HepG2 (cell line): ENCODE results near the gene NOL8. TPM values are rescaled to one million over a fixed set of nuclear protein-coding genes. Genes with fewer than 3 reads are reported as not detected.

Experiments used
- HMGA1 ChIP-seq: sonication (generic); formaldehyde crosslinking; conservative IDR thresholded peaks from 2 replicates; pipeline ENCODE4 v1.4.0; 2020; ENCODE audit warnings: missing genetic modification reagents
- ISL2 ChIP-seq: sonication (generic); formaldehyde crosslinking; IDR thresholded peaks from 2 replicates; pipeline ENCODE4 v1.5.0; 2020; ENCODE audit warnings: missing genetic modification reagents
- MAF1 ChIP-seq: sonication (generic); formaldehyde crosslinking; IDR thresholded peaks from 2 replicates; pipeline ENCODE4 v1.5.0; 2020; ENCODE audit warnings: missing genetic modification reagents, borderline replicate concordance
- SIN3B ChIP-seq: fragments of 150-350 bp; IDR thresholded peaks from 2 replicates; pipeline ENCODE4 v1.6.1; 2014; ENCODE audit warnings: low read length
- ZBTB20 ChIP-seq: sonication (generic); formaldehyde crosslinking; IDR thresholded peaks from 2 replicates; pipeline ENCODE4 v1.8.1; 2023; ENCODE audit warnings: missing genetic modification reagents, low read depth, mild to moderate bottlenecking, borderline replicate concordance
- ZNF567 ChIP-seq: sonication (generic); formaldehyde crosslinking; IDR thresholded peaks from 2 replicates; pipeline ENCODE4 v1.8.1; 2023; ENCODE audit warnings: mild to moderate bottlenecking, missing genetic modification reagents, borderline replicate concordance
- ZNF724P ChIP-seq: sonication (generic); formaldehyde crosslinking; IDR thresholded peaks from 2 replicates; pipeline ENCODE4 v1.8.0; 2022; ENCODE audit warnings: missing genetic modification reagents, borderline replicate concordance
- ZSCAN25 ChIP-seq: sonication (generic); formaldehyde crosslinking; IDR thresholded peaks from 2 replicates; pipeline ENCODE4 v1.8.0; 2022; ENCODE audit warnings: mild to moderate bottlenecking, missing genetic modification reagents
- polyA plus RNA-seq, 8 experiments: library from polyadenylated mRNA; depleted of rRNA in 3 of 8; stranded (reverse) in 7 of 8; unstranded in 1 of 8; fragments of >200 nt; fragmentation: Illumina TruSeq in 4 of 8; extraction: Trizol in 4 of 8; gene quantifications; 2 replicates each; pipeline versions ENCODE4 v1.2.1 to v1.2.3, GENCODE V29; 2011 to 2016; ENCODE audit warnings: low read depth in 4 of 8, missing spikeins in 1 of 8, mixed read lengths in 1 of 8; ENCODE audit not compliant: insufficient read depth in 1 of 8
- total RNA-seq, 5 experiments: library from RNA; depleted of rRNA; stranded (reverse); fragments of >200 nt; fragmentation: Illumina TruSeq; extraction: Trizol; gene quantifications; 2 replicates each; pipeline ENCODE4 v1.2.3, GENCODE V29; 2016; ENCODE audit warnings: low read depth in 1 of 5
- TF ChIP-seq, protein P1 (sequence below): sonication (generic); formaldehyde crosslinking; IDR thresholded peaks from 2 replicates; pipeline ENCODE4 v1.4.0; 2020; ENCODE audit warnings: missing genetic modification reagents
- TF ChIP-seq, protein P2 (sequence below): IDR thresholded peaks from 2 replicates; pipeline ENCODE4 v1.6.1; 2016
- TF ChIP-seq, protein P3 (sequence below): sonication (generic); formaldehyde crosslinking; IDR thresholded peaks from 2 replicates; pipeline ENCODE4 v1.5.0; 2020; ENCODE audit warnings: mild to moderate bottlenecking, missing genetic modification reagents, borderline replicate concordance
- TF ChIP-seq, protein P4 (sequence below): sonication (generic); formaldehyde crosslinking; IDR thresholded peaks from 2 replicates; pipeline ENCODE4 v1.4.0; 2020; ENCODE audit warnings: missing genetic modification reagents
- TF ChIP-seq, protein P5 (sequence below): sonication (generic); formaldehyde crosslinking; IDR thresholded peaks from 2 replicates; pipeline ENCODE4 v1.4.0; 2020; ENCODE audit warnings: mild to moderate bottlenecking, missing genetic modification reagents, borderline replicate concordance
- TF ChIP-seq, protein P6 (sequence below): sonication (generic); formaldehyde crosslinking; IDR thresholded peaks from 2 replicates; pipeline ENCODE4 v1.8.0; 2022; ENCODE audit warnings: missing genetic modification reagents, mild to moderate bottlenecking, borderline replicate concordance

The NOL8 gene
- total and polyA plus RNA-seq, 2 of the 13 experiments (the other 11 are each of a cell fraction or from before 2014, with no cell fraction given) = 12.8 to 36.3 TPM

DNA sequence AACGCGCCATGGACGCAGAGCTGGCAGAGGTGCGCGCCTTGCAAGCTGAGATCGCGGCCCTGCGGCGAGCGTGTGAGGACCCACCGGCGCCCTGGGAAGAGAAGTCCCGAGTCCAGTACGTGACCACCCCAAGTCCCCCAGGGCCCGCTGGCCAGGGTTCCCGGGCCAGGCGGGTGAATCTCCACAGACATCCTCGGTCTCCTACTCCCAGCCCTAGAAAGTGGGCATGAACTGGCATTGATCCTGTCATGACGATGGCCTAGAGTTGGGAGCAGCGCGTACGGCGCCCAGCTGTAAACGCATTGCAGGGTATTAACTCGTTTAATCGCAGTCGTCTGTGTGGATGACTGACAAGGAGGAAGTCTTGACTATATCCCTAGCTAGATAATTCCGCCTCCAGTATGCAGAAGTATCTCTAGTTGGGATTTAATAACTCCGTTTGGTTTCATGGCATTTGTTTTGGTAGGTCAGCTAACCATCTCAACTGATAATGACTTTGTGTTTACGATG is 896 bp upstream of the NOL8 start (continued):
- TF ChIP-seq ZBTB20 (CRISPR knock-in tag) (peak; percentile 10; the same call in 1 of the 2 replicates), HMGA1 (CRISPR knock-in tag) (no peak), MAF1 (CRISPR knock-in tag) (peak; percentile 33; the same call in 1 of the 2 replicates), ZNF724P (no peak), SIN3B (no peak), ZNF567 (CRISPR knock-in tag) (no peak), ZSCAN25 (CRISPR knock-in tag) (no peak), ISL2 (CRISPR knock-in tag) (0 out of 2 replicates have a peak, but pooled peaks have one; percentile 5)
- TF ChIP-seq, protein P1, sequence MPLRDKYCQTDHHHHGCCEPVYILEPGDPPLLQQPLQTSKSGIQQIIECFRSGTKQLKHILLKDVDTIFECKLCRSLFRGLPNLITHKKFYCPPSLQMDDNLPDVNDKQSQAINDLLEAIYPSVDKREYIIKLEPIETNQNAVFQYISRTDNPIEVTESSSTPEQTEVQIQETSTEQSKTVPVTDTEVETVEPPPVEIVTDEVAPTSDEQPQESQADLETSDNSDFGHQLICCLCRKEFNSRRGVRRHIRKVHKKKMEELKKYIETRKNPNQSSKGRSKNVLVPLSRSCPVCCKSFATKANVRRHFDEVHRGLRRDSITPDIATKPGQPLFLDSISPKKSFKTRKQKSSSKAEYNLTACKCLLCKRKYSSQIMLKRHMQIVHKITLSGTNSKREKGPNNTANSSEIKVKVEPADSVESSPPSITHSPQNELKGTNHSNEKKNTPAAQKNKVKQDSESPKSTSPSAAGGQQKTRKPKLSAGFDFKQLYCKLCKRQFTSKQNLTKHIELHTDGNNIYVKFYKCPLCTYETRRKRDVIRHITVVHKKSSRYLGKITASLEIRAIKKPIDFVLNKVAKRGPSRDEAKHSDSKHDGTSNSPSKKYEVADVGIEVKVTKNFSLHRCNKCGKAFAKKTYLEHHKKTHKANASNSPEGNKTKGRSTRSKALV = no peak
- TF ChIP-seq, protein P2, sequence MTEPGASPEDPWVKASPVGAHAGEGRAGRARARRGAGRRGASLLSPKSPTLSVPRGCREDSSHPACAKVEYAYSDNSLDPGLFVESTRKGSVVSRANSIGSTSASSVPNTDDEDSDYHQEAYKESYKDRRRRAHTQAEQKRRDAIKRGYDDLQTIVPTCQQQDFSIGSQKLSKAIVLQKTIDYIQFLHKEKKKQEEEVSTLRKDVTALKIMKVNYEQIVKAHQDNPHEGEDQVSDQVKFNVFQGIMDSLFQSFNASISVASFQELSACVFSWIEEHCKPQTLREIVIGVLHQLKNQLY = no peak
- TF ChIP-seq, protein P3, sequence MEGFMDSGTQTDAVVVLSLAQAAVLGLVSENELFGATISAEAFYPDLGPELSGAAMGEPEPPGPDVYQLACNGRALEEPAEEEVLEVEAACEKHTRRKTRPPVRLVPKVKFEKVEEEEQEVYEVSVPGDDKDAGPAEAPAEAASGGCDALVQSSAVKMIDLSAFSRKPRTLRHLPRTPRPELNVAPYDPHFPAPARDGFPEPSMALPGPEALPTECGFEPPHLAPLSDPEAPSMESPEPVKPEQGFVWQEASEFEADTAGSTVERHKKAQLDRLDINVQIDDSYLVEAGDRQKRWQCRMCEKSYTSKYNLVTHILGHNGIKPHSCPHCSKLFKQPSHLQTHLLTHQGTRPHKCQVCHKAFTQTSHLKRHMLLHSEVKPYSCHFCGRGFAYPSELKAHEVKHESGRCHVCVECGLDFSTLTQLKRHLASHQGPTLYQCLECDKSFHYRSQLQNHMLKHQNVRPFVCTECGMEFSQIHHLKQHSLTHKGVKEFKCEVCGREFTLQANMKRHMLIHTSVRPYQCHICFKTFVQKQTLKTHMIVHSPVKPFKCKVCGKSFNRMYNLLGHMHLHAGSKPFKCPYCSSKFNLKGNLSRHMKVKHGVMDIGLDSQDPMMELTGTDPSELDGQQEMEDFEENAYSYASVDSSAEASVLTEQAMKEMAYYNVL = no peak
- TF ChIP-seq, protein P4, sequence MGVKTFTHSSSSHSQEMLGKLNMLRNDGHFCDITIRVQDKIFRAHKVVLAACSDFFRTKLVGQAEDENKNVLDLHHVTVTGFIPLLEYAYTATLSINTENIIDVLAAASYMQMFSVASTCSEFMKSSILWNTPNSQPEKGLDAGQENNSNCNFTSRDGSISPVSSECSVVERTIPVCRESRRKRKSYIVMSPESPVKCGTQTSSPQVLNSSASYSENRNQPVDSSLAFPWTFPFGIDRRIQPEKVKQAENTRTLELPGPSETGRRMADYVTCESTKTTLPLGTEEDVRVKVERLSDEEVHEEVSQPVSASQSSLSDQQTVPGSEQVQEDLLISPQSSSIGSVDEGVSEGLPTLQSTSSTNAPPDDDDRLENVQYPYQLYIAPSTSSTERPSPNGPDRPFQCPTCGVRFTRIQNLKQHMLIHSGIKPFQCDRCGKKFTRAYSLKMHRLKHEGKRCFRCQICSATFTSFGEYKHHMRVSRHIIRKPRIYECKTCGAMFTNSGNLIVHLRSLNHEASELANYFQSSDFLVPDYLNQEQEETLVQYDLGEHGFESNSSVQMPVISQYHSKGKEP (CRISPR knock-in tag) = no peak
- TF ChIP-seq, protein P5, sequence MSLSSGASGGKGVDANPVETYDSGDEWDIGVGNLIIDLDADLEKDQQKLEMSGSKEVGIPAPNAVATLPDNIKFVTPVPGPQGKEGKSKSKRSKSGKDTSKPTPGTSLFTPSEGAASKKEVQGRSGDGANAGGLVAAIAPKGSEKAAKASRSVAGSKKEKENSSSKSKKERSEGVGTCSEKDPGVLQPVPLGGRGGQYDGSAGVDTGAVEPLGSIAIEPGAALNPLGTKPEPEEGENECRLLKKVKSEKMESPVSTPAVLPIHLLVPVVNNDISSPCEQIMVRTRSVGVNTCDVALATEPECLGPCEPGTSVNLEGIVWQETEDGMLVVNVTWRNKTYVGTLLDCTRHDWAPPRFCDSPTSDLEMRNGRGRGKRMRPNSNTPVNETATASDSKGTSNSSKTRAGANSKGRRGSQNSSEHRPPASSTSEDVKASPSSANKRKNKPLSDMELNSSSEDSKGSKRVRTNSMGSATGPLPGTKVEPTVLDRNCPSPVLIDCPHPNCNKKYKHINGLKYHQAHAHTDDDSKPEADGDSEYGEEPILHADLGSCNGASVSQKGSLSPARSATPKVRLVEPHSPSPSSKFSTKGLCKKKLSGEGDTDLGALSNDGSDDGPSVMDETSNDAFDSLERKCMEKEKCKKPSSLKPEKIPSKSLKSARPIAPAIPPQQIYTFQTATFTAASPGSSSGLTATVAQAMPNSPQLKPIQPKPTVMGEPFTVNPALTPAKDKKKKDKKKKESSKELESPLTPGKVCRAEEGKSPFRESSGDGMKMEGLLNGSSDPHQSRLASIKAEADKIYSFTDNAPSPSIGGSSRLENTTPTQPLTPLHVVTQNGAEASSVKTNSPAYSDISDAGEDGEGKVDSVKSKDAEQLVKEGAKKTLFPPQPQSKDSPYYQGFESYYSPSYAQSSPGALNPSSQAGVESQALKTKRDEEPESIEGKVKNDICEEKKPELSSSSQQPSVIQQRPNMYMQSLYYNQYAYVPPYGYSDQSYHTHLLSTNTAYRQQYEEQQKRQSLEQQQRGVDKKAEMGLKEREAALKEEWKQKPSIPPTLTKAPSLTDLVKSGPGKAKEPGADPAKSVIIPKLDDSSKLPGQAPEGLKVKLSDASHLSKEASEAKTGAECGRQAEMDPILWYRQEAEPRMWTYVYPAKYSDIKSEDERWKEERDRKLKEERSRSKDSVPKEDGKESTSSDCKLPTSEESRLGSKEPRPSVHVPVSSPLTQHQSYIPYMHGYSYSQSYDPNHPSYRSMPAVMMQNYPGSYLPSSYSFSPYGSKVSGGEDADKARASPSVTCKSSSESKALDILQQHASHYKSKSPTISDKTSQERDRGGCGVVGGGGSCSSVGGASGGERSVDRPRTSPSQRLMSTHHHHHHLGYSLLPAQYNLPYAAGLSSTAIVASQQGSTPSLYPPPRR (CRISPR knock-in tag) = no peak; the same call in 1 of the 2 replicates
- TF ChIP-seq, protein P6, sequence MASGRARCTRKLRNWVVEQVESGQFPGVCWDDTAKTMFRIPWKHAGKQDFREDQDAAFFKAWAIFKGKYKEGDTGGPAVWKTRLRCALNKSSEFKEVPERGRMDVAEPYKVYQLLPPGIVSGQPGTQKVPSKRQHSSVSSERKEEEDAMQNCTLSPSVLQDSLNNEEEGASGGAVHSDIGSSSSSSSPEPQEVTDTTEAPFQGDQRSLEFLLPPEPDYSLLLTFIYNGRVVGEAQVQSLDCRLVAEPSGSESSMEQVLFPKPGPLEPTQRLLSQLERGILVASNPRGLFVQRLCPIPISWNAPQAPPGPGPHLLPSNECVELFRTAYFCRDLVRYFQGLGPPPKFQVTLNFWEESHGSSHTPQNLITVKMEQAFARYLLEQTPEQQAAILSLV (CRISPR knock-in tag) = 0 out of 2 replicates have a peak, but pooled peaks have one; percentile 18
